SK-N-SH (cell line): ENCODE measurements around the gene RDX. TPM values are rescaled to one million over a fixed set of nuclear protein-coding genes. Genes with fewer than 3 reads are reported as not detected.

Experiments used
- CTCF ChIA-PET: fragments of 300-600, 350-600 bp; formaldehyde crosslinking; extraction: SDS; loops from one replicate; lab custom pipeline; 2021; lab: Yijun Ruan, JAX
- POLR2A ChIA-PET: fragments of 350-600 bp; sonication (Branson Sonifier 250); formaldehyde crosslinking; extraction: SDS; loops from one replicate; lab custom pipeline; 2020; ENCODE audit warnings: antibody characterized with exemption, inconsistent platforms; lab: Yijun Ruan, JAX
- DNase-seq: peaks from one replicate; pipeline ENCODE4 v3.0.0; 2012
- H2AFZ ChIP-seq: fragments of 200-600 bp; sonication (generic); 2 replicates; pipeline ENCODE4 v1.8.1; 2016; ENCODE audit warnings: antibody characterized with exemption, mild to moderate bottlenecking, low read depth
- H3F3A ChIP-seq: fragments of 200-600 bp; sonication (generic); replicated peaks from 2 replicates; pipeline ENCODE3; 2016; ENCODE audit warnings: antibody characterized with exemption, mild to moderate bottlenecking; ENCODE audit not compliant: insufficient read depth
- H3K27ac ChIP-seq, 2 experiments: fragments of 200-500 bp in 1 of 2; fragments of 200-600 bp in 1 of 2; sonication (Bioruptor generic) in 1 of 2; sonication (generic), shearing (Covaris generic) in 1 of 2; 2 replicates each; pipeline versions ENCODE4 v1.5.1 to v1.6.1; 2014 to 2016; ENCODE audit warnings: low read depth in 2 of 2, inconsistent platforms in 1 of 2, low read length in 1 of 2, mild to moderate bottlenecking in 1 of 2, mixed read lengths in 1 of 2
- H3K27me3 ChIP-seq: fragments of 200-600 bp; sonication (generic), shearing (Covaris generic); 2 replicates; pipeline ENCODE4 v1.6.1; 2016; ENCODE audit warnings: mixed run types; ENCODE audit not compliant: insufficient read depth
- H3K36me3 ChIP-seq, 2 experiments: fragments of 200-500 bp in 1 of 2; fragments of 200-600 bp in 1 of 2; sonication (Bioruptor generic) in 1 of 2; sonication (generic) in 1 of 2; replicated peaks in 1 of 2; 2 replicates each; pipeline versions ENCODE3 to v1.5.1; 2014 to 2016; ENCODE audit warnings: low read length in 1 of 2, mild to moderate bottlenecking in 1 of 2; ENCODE audit not compliant: insufficient read depth in 2 of 2, control insufficient read depth in 1 of 2
- H3K4me1 ChIP-seq, 2 experiments: fragments of 200-500 bp in 1 of 2; fragments of 200-600 bp in 1 of 2; sonication (Bioruptor generic) in 1 of 2; sonication (generic), shearing (Covaris generic) in 1 of 2; 2 replicates each; pipeline versions ENCODE4 v1.5.1 to v1.6.1; 2014 to 2016; ENCODE audit warnings: low read depth in 1 of 2, low read length in 1 of 2, mixed run types in 1 of 2; ENCODE audit not compliant: insufficient read depth in 2 of 2, control insufficient read depth in 1 of 2
- H3K4me2 ChIP-seq: fragments of 200-600 bp; sonication (generic), shearing (Covaris generic); 2 replicates; pipeline ENCODE4 v1.6.1; 2017; ENCODE audit warnings: mixed run types
- H3K4me3 ChIP-seq, 2 experiments: fragments of 200-500 bp in 1 of 2; fragments of 200-600 bp in 1 of 2; sonication (Bioruptor generic) in 1 of 2; sonication (generic), shearing (Covaris generic) in 1 of 2; 2 replicates each; pipeline versions ENCODE4 v1.5.1 to v1.8.1; 2014 to 2016; ENCODE audit warnings: low read depth in 2 of 2, inconsistent platforms in 1 of 2, low read length in 1 of 2, mild to moderate bottlenecking in 1 of 2, mixed read lengths in 1 of 2, moderate library complexity in 1 of 2
- H3K79me2 ChIP-seq: fragments of 200-600 bp; sonication (generic); 2 replicates; pipeline ENCODE4 v1.8.1; 2017; ENCODE audit warnings: mild to moderate bottlenecking; ENCODE audit not compliant: insufficient read depth
- H3K9ac ChIP-seq: fragments of 200-600 bp; sonication (generic); 2 replicates; pipeline ENCODE4 v1.6.1; 2017; ENCODE audit warnings: mixed run types
- H3K9me2 ChIP-seq: fragments of 200-600 bp; sonication (generic); 2 replicates; pipeline ENCODE4 v1.6.1; 2017; ENCODE audit warnings: mixed run types
- H3K9me3 ChIP-seq: fragments of 200-600 bp; sonication (generic); 2 replicates; pipeline ENCODE4 v1.6.1; 2017; ENCODE audit warnings: mixed run types, mild to moderate bottlenecking, moderate library complexity
- H4K20me1 ChIP-seq: fragments of 200-600 bp; sonication (generic); 2 replicates; pipeline ENCODE4 v1.6.1; 2017; ENCODE audit warnings: mild to moderate bottlenecking, mixed run types; ENCODE audit not compliant: insufficient read depth
- GATA2 ChIP-seq: sonication (generic); formaldehyde crosslinking; IDR thresholded peaks from 2 replicates; pipeline ENCODE4 v1.5.0; 2020; ENCODE audit warnings: mild to moderate bottlenecking, missing genetic modification reagents
- MXI1 ChIP-seq: IDR thresholded peaks from 2 replicates; pipeline ENCODE4 v1.6.1; 2012; ENCODE audit warnings: mild to moderate bottlenecking, low read depth, low read length, improper control_type of control experiment
- NRF1 ChIP-seq: IDR thresholded peaks from 2 replicates; pipeline ENCODE4 v1.6.1; 2012; ENCODE audit warnings: low read depth, mild to moderate bottlenecking, low read length
- SIN3A ChIP-seq: IDR thresholded peaks from 2 replicates; pipeline ENCODE4 v1.6.1; 2012; ENCODE audit warnings: low read depth, mild to moderate bottlenecking, low read length, moderate library complexity, borderline replicate concordance
- TCF12 ChIP-seq: IDR thresholded peaks from 2 replicates; pipeline ENCODE4 v1.4.0; 2012
- WGBS: methylation state at CpG from one replicate; pipeline ENCODE4 v1.1.6; 2017; ENCODE audit warnings: low lambda C conversion rate; 5-methylcytosine and 5-hydroxymethylcytosine counted together
- polyA plus RNA-seq, 3 experiments: library from polyadenylated mRNA; depleted of rRNA; stranded (reverse); fragments of >200 nt; gene quantifications; 2 replicates each; pipeline ENCODE4 v1.2.3, GENCODE V29; 2012
- TF ChIP-seq, protein P1 (sequence below): IDR thresholded peaks from 2 replicates; pipeline ENCODE4 v1.6.1; 2012; ENCODE audit warnings: mild to moderate bottlenecking, low read depth, low read length, moderate library complexity
- TF ChIP-seq, protein P2 (sequence below): fragments of 200-600 bp; sonication (generic); IDR thresholded peaks from 2 replicates; pipeline ENCODE4 v1.6.1; 2017; ENCODE audit warnings: antibody characterized with exemption, mild to moderate bottlenecking, moderate library complexity
- TF ChIP-seq, protein P3 (sequence below): IDR thresholded peaks from 2 replicates; pipeline ENCODE4 v1.4.0; 2012; ENCODE audit warnings: low read depth, borderline replicate concordance
- TF ChIP-seq, protein P4 (sequence below): IDR thresholded peaks from 2 replicates; pipeline ENCODE4; 2012

The RDX gene
- polyA plus RNA-seq, 1 of the 3 experiments (the other 2 are of a cell fraction) = 29.4 TPM

DNA sequence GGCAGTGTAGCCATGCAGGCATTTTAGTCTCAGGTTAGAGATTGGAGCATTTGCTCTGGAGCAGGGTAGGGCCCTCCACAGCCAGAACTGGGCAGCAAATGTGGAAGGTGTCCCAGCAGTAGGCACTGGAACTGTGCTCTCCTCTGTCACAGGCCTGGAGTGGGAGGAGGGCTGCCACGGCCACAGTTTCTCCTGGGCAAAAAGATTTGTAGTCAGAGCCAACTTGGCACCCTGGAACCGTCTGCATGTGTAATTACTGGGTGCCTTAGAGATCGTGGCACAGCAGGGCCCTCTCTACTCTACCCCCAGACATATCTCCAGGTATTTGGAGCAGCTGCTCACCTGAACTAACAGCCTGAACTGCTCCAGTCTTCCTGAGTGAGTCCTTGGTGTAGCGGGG, 109.5 kb downstream of the RDX start:
- WGBS = 93% methylated on average over 3 of the region's 4 CpGs
- POLR2A ChIA-PET = no interaction called here

DNA sequence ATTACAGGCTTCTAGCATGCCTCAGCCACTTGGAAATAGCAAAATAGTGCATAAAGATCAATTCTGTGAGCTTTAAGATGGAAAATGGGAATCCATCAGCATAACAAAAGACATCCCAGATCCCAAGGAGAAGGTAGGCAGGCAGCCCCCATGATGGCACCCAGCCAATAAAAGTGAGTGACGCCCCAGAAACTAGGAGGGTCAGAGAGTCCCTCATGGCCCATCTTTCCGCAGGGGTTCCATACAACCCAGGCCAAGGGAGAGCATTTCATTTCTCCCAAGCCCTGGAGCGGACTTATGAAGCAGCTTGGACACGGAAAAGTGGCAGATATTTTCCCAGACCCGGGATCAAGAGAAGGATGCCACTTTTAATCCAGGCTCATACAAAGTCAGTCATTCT, 110.0 kb downstream of the RDX start:
- WGBS = 92% methylated on average over 5 of the region's 5 CpGs
- Histone ChIP-seq H3K79me2 (no peaks in the 10 kb centered on the region), H3K27ac (no peak overlapping the region), H3K9me2 (no peaks in the 10 kb centered on the region), H2AFZ (no peak overlapping the region)
- TF ChIP-seq NRF1 (no peak), GATA2 (CRISPR knock-in tag) (no peak), SIN3A (no peak), MXI1 (no peak)
- TF ChIP-seq, protein P1, sequence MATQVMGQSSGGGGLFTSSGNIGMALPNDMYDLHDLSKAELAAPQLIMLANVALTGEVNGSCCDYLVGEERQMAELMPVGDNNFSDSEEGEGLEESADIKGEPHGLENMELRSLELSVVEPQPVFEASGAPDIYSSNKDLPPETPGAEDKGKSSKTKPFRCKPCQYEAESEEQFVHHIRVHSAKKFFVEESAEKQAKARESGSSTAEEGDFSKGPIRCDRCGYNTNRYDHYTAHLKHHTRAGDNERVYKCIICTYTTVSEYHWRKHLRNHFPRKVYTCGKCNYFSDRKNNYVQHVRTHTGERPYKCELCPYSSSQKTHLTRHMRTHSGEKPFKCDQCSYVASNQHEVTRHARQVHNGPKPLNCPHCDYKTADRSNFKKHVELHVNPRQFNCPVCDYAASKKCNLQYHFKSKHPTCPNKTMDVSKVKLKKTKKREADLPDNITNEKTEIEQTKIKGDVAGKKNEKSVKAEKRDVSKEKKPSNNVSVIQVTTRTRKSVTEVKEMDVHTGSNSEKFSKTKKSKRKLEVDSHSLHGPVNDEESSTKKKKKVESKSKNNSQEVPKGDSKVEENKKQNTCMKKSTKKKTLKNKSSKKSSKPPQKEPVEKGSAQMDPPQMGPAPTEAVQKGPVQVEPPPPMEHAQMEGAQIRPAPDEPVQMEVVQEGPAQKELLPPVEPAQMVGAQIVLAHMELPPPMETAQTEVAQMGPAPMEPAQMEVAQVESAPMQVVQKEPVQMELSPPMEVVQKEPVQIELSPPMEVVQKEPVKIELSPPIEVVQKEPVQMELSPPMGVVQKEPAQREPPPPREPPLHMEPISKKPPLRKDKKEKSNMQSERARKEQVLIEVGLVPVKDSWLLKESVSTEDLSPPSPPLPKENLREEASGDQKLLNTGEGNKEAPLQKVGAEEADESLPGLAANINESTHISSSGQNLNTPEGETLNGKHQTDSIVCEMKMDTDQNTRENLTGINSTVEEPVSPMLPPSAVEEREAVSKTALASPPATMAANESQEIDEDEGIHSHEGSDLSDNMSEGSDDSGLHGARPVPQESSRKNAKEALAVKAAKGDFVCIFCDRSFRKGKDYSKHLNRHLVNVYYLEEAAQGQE = no peak
- TF ChIP-seq, all 33 proteins: peak for 0
- H3K4me2 ChIP-seq = no peak overlapping the region
- ChIA-PET CTCF (no interaction called here), POLR2A (no interaction called here)
- H3K4me1 ChIP-seq = no peaks in the 10 kb centered on the region; a peak in 1 of 4 replicates
- no peaks in the 10 kb centered on the region for H3K9me3 ChIP-seq
- no peaks in the 10 kb centered on the region for H3K36me3 ChIP-seq
- H3K4me3 ChIP-seq = no peak overlapping the region
- no peaks in the 10 kb centered on the region for H4K20me1 ChIP-seq
- no peak for DNase-seq
- H3K9ac ChIP-seq = no peak overlapping the region
- no peaks in the 10 kb centered on the region for H3F3A ChIP-seq
- no peaks in the 10 kb centered on the region for H3K27me3 ChIP-seq

More for the DNA sequence above, 109.5 kb downstream of the RDX start:
- Histone ChIP-seq H3K27me3 (no peaks in the 10 kb centered on the region), H3K79me2 (no peaks in the 10 kb centered on the region), H3K36me3 (no peaks in the 10 kb centered on the region), H3K9me3 (no peaks in the 10 kb centered on the region), H3K4me1 (no peaks in the 10 kb centered on the region; a peak in 1 of 4 replicates), H3K9me2 (no peaks in the 10 kb centered on the region), H2AFZ (no peak overlapping the region), H3F3A (no peaks in the 10 kb centered on the region), H3K4me2 (no peak overlapping the region), H3K27ac (no peak overlapping the region), H3K9ac (no peak overlapping the region), H4K20me1 (no peaks in the 10 kb centered on the region), H3K4me3 (no peak overlapping the region)
- no peak for DNase-seq
- CTCF ChIA-PET = interaction anchor here (1.8 kb wide), 1 partner anchor 14 kb away, joined by 6 read pairs; no protein-coding TSS in a partner anchor
- no peak for TF ChIP-seq TCF12
- TF ChIP-seq, protein P2, sequence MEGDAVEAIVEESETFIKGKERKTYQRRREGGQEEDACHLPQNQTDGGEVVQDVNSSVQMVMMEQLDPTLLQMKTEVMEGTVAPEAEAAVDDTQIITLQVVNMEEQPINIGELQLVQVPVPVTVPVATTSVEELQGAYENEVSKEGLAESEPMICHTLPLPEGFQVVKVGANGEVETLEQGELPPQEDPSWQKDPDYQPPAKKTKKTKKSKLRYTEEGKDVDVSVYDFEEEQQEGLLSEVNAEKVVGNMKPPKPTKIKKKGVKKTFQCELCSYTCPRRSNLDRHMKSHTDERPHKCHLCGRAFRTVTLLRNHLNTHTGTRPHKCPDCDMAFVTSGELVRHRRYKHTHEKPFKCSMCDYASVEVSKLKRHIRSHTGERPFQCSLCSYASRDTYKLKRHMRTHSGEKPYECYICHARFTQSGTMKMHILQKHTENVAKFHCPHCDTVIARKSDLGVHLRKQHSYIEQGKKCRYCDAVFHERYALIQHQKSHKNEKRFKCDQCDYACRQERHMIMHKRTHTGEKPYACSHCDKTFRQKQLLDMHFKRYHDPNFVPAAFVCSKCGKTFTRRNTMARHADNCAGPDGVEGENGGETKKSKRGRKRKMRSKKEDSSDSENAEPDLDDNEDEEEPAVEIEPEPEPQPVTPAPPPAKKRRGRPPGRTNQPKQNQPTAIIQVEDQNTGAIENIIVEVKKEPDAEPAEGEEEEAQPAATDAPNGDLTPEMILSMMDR = no peak
- TF ChIP-seq, protein P3, sequence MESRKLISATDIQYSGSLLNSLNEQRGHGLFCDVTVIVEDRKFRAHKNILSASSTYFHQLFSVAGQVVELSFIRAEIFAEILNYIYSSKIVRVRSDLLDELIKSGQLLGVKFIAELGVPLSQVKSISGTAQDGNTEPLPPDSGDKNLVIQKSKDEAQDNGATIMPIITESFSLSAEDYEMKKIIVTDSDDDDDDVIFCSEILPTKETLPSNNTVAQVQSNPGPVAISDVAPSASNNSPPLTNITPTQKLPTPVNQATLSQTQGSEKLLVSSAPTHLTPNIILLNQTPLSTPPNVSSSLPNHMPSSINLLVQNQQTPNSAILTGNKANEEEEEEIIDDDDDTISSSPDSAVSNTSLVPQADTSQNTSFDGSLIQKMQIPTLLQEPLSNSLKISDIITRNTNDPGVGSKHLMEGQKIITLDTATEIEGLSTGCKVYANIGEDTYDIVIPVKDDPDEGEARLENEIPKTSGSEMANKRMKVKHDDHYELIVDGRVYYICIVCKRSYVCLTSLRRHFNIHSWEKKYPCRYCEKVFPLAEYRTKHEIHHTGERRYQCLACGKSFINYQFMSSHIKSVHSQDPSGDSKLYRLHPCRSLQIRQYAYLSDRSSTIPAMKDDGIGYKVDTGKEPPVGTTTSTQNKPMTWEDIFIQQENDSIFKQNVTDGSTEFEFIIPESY = no peak
- TF ChIP-seq, protein P4, sequence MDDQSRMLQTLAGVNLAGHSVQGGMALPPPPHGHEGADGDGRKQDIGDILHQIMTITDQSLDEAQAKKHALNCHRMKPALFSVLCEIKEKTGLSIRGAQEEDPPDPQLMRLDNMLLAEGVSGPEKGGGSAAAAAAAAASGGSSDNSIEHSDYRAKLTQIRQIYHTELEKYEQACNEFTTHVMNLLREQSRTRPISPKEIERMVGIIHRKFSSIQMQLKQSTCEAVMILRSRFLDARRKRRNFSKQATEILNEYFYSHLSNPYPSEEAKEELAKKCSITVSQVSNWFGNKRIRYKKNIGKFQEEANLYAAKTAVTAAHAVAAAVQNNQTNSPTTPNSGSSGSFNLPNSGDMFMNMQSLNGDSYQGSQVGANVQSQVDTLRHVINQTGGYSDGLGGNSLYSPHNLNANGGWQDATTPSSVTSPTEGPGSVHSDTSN = no peak
